Effector CD8-positive, alpha-beta T cell (primary cell): ENCODE data around the gene AMH.

Experiments
- DNase-seq: peaks from one replicate; lab custom pipeline; 2025; lab: John Stamatoyannopoulos, UW

The AMH gene

DNA sequence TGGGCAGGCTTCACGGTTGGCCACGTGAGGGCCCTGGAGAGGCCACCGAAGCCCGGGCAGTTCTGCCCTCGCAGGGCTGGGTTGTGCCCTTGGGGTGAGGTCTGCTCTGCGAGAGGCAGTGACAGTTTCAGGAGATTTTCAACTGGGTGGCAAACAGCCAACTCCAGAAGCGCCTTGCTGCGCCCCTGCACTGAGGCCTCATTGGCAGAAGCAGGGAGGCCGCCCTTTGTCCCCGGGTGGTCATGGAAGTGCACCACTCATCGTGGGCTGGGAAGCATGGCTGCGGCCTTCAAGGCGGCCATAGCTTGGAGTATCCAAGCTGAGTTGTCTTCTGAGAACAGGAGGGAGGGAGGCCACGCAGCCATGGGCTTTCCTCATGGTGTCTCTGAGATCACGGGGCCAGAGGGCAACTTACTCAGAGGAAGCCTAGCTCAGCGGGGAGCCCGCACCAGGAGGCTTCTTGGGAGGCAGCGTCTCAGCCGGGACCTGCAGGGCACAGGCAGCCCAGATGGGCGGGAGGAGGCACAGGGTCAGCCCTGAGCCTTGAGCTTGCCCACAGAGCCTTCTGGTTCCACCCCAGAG is 27.8 kb upstream of the AMH start:
- DNase-seq, result no peak

DNA sequence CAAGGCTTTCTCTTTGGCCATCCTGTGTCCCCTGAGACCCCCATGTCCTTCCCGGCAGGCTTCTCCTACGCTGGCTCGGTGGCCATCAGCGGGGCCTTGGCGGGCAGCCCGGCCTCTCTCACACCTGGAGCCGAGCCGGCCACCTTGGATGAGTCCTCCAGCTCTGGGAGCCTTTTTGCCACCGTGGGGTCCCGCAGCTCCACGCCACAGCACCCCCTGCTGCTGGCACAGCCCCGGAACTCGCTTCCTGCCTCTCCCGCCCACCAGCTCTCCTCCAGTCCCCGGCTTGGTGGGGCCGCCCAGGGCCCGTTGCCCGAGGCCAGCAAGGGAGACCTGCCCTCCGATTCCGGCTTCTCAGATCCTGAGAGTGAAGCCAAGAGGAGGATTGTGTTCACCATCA is 27.2 kb upstream of the AMH start:
- DNase-seq, result no peak

DNA sequence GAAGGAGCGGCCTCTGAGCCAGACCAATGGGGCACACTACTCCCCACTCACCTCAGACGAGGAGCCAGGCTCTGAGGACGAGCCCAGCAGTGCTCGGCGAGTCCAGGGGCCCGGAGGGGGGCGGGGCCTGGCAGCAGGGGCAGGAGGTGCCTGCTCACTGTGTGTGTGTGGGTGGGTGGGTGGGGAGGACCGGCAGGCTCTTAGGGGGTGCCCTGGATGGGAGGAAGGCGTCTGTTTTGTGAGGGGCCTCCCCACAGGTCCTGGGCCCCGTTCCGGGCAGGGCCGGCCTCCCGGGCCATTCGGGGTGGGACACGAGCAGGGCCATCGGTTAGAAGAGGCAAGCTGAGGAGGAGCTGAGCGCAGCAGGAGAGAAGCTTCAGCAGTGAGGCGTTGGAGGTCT is 25.7 kb upstream of the AMH start:
- no peak for DNase-seq

DNA sequence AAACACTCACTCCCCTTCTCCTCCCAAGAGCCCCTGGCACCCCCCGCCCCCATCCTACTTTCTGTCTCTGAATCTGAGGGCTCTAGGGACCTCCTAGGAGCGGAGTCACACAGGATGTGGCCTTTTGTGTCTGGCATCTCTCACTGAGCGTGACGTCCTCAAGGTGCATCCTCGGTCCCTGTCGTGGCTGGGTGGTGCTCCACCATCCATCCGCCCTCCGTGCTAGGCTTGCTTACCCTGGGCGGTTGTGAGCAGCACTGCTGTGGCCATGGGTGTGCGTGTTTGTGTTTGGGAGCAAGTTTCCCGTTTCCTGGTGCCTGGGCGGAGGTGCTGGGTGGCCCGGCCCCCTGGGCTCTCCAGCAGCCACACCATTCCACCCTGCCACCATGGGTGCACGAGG is 25.2 kb upstream of the AMH start:
- no peak for DNase-seq

DNA sequence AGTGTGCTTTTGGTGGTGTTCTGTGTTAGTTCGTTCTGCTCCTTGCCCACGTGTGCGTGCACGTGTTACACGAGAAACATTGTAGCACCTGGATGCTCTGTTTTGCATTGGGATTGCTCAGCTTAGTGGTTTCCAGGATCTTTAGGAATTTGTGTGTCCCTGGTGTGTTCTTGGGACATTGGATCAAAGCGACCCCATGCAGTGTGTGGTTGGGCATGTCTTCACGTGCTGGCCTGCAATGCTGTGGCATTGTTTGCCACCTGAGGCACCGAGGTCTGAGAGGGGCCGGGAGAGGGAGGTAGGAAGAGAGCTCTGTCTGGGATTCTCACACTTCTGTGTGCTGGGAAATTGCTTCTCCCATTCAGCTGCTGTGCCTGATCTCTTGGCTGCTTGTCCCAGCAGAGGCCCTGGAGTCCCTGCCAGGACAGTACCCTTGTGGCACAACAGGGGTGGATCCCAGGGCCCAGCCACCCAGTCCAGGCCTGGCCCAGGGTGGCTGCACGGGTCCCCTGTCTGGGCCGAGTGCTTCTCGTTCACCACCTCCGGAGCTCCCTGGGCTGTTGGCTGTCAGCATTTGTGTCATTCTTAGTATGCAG is 24.3 kb upstream of the AMH start:
- no peak for DNase-seq

DNA sequence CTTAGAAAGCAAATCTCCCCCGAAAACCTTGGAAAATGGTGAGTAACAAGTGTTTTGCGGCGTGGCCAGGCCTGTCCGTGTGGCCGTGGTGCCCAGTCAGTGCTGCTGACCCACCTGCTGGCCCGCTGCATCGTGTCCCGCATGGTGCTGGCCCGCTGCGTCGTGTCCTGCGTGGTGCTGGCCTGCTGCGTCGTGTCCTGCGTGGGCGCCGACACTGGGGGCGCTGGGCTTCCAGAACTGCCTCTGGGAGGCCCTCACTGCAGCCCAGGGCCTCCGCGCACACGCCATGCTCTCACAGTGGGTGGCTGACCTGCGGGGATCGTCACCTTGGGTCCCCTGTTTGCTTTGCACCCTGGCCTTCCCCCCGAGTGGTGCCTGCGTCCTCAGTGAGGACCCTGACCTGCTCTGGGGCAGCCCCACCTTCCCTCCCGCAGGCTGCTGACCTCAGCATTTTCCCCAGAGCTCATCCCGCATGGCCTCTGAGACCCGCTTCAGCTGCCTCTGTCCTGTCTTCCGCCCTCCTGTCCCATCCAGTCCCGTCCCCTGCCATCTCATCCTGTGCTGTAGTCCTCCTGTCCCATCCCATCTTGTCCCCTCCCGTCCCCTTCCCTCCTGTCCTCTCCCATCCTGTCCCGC is 23.6 kb upstream of the AMH start:
- no peak for DNase-seq

DNA sequence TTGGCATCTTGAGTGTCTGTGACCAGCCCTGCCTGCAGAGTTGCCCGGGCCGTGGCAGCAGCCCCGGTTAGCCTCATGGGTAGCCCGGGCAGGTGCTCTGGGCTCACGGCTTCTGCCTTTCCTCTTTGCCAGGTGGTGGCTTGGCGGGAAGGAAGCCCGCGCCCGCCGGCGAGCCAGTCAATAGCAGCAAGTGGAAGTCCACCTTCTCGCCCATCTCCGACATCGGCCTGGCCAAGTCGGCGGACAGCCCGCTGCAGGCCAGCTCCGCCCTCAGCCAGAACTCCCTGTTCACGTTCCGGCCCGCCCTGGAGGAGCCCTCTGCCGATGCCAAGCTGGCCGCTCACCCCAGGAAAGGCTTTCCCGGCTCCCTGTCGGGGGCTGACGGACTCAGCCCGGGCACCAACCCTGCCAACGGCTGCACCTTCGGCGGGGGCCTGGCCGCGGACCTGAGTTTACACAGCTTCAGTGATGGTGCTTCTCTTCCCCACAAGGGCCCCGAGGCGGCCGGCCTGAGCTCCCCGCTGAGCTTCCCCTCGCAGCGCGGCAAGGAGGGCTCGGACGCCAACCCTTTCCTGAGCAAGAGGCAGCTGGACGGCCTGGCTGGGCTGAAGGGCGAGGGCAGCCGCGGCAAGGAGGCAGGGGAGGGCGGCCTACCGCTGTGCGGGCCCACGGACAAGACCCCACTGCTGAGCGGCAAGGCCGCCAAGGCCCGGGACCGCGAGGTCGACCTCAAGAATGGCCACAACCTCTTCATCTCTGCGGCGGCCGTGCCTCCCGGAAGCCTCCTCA is 22.9 kb upstream of the AMH start:
- DNase-seq, result no peak

DNA sequence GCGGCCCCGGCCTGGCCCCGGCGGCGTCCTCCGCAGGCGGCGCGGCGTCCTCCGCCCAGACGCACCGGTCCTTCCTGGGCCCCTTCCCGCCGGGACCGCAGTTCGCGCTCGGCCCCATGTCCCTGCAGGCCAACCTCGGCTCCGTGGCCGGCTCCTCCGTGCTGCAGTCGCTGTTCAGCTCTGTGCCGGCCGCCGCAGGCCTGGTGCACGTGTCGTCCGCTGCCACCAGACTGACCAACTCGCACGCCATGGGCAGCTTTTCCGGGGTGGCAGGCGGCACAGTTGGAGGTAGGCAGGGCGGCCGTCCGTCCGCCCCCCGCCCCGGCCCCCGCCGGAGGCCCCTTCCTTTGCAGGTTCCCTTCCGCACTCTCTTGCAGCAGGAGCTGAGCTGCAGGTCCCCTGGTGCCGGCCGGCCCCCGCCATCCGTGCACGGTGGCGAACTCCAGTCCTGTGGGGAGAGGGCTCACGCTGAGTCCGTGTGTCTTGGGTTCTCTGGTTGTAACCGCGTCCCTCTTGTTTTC is 22.2 kb upstream of the AMH start:
- no peak for DNase-seq

DNA sequence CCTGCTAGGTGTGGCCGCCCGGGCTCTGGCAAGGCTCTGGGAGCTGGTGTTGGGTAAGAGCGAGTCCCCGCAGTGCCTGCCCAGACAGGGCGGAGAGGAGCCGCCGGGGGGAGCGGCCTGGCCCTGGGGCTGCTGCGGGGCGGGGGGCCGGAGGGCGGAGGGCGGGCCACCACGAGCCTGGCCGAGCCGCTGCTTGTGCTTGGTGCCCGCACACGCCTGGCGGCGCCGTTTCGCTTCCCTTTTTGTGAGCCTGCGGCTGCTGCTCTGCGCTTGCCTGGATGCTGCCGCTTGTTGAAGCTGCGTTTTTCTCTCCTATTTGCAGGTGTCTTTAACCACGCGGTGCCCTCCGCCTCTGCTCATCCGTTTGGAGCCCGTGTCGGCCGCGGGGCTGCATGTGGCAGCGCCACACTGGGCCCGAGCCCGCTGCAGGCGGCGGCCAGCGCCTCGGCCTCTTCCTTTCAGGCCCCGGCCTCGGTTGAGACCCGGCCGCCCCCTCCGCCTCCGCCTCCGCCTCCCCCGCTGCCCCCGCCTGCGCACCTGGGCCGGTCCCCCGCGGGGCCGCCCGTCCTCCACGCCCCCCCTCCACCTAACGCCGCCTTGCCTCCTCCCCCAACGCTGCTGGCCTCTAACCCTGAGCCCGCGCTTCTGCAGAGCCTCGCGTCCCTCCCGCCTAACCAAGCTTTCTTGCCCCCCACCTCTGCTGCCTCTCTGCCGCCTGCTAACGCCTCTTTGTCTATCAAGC is 21.5 kb upstream of the AMH start:
- no peak for DNase-seq

DNA sequence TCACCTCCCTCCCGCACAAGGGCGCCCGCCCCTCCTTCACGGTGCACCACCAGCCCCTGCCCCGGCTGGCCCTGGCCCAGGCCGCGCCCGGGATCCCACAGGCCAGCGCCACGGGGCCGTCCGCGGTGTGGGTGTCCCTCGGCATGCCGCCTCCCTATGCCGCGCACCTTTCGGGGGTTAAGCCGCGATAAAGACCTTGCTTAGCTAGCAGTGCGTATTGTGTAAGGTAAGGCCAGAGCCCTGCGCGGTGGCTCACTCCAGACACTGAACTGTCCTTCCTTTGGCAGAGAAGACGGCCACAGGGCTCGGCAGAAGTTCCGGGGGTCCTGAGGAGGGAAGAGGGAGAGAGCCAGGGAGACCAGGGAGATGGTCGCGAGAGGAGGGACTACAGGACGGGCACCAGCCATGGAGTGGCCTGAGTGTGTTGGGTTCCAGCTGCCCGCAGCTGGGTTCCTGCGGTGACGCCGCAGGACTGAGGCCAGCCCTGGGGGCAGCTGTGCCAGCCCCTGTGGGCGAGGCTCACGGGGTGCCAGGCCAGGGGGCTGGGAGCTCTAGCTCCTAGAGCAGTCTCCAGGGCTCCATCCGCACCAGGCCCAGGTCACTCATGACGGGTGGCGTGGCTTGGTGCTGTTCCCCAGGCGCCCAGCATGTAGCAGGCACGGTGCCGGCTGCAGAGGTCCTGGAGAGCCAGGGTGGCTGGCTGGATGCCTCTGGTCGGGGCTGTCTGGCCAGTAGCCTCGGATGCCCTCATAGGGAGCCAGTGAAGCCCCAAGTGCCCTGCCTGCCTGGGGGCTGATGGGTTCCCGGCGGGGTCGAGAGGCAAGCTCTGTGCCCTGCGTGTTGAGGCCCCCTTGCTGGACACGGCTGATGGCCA is 20.7 kb upstream of the AMH start:
- no peak for DNase-seq

DNA sequence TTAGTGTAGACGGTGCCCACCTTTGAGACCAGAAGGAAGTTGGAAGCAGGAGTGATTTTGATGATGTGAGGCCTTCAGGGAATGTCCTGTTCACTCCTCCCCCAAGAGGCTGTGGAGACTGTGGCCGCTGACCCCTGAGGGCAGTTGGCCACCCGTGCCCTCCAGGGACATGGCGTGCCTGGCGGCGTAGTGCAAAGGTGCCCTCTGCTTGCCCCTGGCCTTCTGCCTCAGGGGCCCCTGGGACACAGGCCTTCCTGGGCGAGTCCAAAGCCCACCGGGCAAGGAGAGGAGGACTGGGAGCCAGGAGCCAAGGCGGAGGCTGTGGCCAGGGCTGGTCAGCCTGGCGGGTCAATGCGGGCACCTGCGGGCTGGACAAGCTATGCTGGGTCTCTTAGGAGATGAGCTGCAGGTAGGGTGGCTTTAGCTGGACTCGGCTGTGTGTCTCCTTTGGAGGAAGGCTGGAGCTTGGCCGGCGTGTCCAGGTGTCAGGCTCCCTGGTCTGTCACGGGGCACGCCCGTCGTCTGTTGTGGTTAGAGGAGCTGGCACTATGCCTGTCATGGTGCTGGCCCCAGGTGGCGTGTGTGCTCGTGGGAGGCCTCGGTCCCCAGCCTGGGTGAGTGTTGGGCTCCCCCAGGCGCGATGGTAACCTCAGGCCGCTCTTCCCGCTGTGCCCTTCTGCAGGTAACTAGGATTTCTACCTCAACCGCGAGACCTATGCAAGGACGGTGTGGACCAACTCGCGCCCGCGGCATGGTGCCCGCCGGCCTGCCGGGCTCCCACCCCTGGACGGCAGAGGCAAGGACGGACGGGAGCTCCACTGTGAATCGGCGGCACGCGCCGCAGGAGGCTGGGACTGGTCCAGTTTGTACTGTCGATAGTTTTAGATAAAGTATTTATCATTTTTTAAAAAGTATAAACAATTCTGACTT is 19.8 kb upstream of the AMH start:
- DNase-seq, result no peak

DNA sequence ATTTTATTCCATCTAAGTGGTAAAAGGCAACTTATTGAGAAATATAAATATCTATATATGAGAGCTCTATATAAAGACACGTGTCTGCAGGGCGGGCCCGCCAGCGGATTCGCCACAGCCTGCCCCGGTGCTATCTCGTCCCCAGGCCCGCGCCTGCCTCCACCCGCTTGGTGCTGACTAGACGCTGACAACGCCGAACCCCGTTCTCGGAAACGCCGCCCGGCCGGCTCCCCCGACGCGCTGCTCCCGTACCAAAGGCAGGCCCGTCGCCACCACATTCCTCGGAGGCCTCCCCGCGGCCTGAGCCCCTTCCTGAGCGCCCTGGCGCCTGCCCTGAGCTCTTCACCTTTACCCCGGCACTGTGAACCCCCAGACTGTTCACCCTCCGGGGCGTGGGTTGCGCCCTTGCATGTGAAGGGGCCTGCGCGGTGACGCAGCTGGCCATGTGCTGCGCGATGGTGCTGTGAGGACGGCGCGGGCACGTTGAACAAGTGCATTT is 19.0 kb upstream of the AMH start:
- DNase-seq, result no peak

DNA sequence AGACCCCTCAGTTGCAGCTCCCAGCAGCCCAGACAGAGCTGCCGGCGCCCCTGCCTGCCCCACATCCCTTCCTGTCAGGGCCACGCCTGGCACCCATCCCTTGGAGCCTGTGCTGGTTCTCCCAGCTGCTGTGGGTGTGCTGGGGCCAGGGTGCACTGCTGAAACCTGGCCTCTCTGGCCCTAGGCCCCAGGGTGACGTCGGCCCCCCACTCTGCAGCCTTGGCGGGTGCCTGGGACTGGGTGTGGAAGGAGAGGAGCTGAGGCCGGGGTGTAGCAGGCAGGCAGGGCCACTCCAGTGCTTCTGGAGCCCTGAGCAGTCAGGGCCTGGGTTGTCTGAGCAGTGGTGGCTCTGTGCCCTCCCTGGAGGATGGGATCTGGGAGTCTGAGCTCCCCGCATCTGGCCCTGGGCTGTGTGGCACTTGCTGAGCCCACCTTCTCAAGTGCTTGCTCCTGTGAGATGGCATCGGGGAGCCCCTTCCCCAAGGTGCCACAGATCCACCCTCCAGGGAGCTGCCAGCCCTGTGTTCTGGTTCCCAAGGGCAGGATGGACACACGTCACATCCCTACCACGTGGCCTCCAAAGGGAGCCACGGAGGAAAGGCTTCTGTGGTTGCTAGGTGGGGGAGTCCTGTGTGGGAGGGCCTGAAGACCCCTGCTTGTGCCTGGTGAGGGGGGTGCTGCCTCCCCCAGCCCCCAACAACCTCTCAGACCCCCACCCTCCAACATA is 18.2 kb upstream of the AMH start:
- DNase-seq, result no peak

DNA sequence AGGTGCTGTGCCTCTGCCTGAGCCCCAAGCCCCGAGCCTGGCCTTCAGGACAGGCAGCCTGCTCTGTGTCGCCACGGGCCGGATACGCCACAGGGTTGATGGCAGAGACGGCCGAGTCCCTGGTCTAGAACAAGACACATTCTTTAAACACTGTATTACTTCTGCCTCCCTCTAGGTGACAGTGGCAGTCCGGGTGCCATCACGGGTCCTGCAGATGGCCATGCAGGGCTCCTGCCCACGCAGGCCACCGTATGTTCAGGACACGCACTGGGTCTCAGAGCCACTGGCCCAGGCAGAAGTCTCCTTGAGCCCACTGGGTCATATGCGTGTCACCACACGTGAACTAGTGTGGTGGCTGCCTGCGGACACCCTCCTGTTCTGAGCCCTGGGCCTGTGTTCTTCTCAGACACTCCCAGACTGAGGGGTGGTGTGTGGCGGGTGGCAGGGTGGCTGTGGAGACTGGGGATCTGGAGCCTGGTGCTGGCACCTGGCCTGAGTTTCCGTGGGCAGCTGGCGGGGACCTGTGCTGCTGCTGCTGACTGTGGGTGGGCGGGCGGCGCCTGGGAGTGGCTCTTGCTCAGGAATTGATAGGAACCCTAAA is 17.4 kb upstream of the AMH start:
- no peak for DNase-seq

DNA sequence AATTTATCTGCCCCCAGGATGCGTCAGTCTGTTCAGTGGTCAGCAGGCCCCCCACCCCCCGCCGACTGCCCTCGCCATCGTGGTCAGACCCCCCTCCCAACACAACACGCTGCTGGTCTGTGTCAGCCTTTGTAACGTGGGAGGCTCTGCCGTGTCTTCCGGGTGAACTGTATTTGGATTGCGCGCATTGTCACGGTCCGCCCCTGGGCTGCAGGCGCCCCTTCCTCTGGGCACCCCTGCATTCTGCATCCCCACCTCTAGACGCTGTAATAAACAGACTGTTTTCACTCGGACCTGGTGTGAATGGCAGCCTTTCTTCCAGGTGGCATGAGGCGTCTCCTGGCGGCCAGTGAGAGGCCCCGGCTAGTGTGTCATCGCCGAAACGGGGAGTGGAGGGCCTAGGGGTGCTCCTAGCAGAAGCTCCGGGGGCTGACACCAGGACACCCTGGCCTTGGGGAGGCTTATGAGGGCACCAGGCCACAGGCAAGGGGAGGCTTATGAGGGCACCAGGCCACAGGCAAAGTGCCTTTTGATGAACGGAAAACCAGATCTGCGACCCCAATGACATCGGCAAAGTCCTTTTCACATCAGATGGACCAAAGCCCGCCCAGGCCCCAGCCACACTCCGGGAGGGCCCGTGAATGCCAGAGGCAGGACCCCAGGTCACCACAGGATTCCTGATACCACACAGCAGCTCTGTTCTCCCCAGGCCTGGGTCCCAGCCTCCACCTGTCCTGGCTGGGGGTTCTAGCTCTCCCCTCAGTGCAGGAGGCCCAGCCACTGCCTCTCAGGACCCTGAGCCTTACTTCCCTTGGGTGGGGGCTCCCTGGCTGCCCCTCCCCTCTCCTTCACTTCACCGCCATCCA is 16.6 kb upstream of the AMH start:
- no peak for DNase-seq

DNA sequence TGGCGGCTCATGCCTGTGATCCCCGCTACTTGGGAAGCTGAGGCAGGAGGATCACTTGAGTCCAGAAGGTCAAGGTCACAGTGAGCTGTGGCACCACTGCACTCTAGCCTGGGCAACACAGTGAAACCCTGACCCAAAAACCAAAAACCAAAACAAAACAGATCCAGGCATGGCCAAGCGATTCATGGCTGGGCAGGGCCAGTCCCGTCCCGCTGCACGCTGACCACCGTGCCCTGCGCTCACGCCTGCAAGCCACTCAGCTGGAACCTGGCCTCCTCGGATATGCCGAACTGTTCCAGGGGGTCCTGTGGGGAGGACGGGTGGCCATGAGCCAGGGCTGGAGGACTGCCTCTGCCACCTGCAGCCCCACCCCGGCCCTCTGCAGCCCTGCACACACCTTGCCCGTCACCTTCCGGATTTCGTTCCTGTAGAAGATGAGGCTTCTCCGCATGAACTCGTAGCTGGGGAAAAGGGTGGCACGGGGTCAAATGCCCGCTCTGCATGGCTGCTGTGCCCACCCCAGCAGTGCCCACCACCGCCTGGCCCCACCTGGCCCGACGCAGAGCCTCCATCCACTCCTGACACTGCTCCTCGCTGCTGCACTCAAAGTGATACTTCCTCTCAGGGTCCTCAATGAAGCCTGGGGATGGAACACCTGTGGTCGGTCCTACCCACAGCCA is 15.4 kb upstream of the AMH start:
- DNase-seq, result no peak

DNA sequence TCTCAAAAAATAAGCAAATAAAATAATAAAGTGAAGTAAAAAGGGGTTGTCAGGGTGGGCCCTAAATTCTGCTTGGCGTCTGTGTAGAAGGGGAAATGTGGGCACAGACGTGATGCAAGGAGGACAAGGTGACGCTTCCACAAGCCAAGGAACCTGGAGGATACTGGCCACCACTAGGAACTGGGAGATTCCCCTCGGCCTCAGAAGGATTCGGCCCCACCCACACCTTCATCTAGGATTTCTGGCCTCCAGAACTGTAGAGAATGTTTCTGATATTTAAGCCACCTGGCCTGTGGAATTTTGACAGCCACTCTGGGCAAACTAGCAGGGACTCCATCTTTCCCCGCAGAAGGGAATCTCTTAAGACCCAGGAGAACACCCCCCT is 14.1 kb upstream of the AMH start:
- no peak for DNase-seq
